Duodenal mucosa (tissue), 2 donors: Measurements from ENCODE around the gene LRRC8B.

Source experiments
- H3K27ac ChIP-seq: one replicate; pipeline ENCODE4 v1.7.0; 2013; ENCODE audit warnings: low read depth, low read length
- H3K27me3 ChIP-seq, 2 donors: one replicate each; pipeline ENCODE4 v1.7.0; 2013; ENCODE audit warnings: low read length in 2 of 2, control low read depth in 1 of 2; ENCODE audit not compliant: insufficient read depth in 2 of 2, control insufficient read depth in 1 of 2
- H3K36me3 ChIP-seq, 2 donors: one replicate each; pipeline ENCODE4 v1.7.0; 2013; ENCODE audit warnings: low read length in 2 of 2, control low read depth in 1 of 2; ENCODE audit not compliant: insufficient read depth in 2 of 2, control insufficient read depth in 1 of 2
- H3K4me1 ChIP-seq, 2 donors: one replicate each; pipeline ENCODE4 v1.7.0; 2013; ENCODE audit warnings: low read length in 2 of 2, control low read depth in 1 of 2; ENCODE audit not compliant: insufficient read depth in 2 of 2, control insufficient read depth in 1 of 2
- H3K4me3 ChIP-seq, 2 donors: one replicate each; pipeline ENCODE4 v1.7.0; 2013; ENCODE audit warnings: low read length in 2 of 2, low read depth in 1 of 2
- H3K9ac ChIP-seq, 2 donors: one replicate each; pipeline ENCODE4 v1.7.0; 2013; ENCODE audit warnings: low read length in 2 of 2, low read depth in 1 of 2
- H3K9me3 ChIP-seq, 2 donors: one replicate each; pipeline ENCODE4 v1.7.0; 2013; ENCODE audit warnings: low read length in 2 of 2, control low read depth in 1 of 2; ENCODE audit not compliant: control insufficient read depth in 1 of 2

The LRRC8B gene

DNA sequence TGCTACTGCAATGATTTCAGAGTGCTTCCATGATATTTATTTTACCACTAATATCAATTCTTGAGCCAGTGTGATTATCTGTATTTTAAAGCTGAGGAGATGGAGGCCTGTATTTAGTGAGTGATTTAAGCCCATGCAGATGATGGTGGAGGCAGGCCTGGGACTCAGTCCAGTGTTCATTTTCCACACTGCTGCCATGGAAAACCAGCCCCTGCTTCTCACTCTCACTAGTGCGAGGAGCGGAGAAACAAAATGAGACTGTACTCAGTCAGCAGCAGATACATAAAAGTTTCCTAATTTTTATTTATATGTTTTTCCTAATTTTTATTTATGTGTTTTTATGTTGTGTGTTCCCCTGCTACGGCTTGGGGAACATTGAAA is 32.8 kb downstream of the LRRC8B start:
- no peaks in the 10 kb centered on the region for H3K9me3 ChIP-seq
- H3K27me3 ChIP-seq, result no peaks in the 10 kb centered on the region
- H3K9ac ChIP-seq, result no peak overlapping the region
- peaks cover 2 to 27% of the 10 kb centered on the region in 2 donors for H3K4me1 ChIP-seq
- H3K4me3 ChIP-seq, result no peak overlapping the region
- peaks cover 0 to 3% of the 10 kb centered on the region in 2 donors for H3K36me3 ChIP-seq
- H3K27ac ChIP-seq, result no peak overlapping the region

DNA sequence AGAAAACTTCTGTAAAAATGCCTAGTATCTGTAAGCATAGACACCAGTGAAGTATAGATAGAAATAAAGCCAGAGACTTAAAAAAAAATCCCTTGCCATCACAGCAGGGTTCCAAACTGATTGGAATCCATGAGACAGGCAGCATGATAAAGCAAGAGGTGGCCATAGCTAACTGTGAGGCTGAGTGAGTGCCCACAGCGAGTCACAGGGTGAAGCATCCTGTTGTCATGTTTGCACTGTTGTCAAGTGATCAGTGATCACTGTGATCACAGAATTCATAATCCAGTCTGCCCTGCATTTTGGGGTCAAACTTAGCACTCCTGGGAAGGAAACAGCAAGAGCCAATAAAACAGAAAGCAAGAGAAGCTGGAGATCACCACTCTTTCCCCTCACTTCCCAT is 33.3 kb downstream of the LRRC8B start:
- Histone ChIP-seq H3K27ac (no peak overlapping the region), H3K4me1 (peaks cover 0 to 25% of the 10 kb centered on the region in 2 donors), H3K36me3 (peaks cover 0 to 3% of the 10 kb centered on the region in 2 donors), H3K4me3 (no peak overlapping the region), H3K9ac (no peak overlapping the region), H3K27me3 (no peaks in the 10 kb centered on the region), H3K9me3 (no peaks in the 10 kb centered on the region)

DNA sequence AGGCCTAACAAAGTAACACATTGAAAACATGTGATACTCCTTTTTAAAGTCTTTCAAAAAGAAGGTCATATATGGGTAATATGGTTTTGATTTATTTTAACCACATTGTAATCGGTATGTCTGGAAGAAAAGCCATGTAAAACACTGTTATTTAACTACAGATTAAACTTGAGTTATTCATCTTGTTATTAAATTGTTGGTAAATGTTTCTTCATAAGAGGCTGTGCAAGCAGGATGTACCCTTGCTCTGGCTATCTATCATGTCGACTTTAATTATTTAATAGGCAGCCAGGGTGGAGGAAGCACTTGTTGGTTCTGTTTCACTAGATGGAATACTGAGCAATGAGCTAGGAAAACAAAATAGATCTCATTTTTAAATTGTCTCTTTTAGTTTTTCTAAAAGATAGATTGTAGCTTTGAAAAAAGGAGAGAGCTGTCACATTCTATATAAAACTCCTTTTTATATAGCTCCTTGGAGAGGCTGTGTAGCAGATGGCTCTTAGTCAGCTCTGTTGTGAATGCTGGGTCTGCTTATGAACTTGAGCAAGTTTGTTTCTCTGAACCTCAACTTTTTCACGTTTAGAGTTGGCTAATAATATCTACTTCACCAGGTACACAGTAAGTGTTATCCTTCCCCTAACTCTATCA is 39.5 kb downstream of the LRRC8B start:
- Histone ChIP-seq H3K9me3 (no peaks in the 10 kb centered on the region), H3K4me3 (no peak overlapping the region), H3K27ac (no peak overlapping the region), H3K9ac (no peak overlapping the region), H3K27me3 (no peaks in the 10 kb centered on the region), H3K4me1 (peaks cover 0 to 30% of the 10 kb centered on the region in 2 donors), H3K36me3 (peaks cover 0 to 3% of the 10 kb centered on the region in 2 donors)

DNA sequence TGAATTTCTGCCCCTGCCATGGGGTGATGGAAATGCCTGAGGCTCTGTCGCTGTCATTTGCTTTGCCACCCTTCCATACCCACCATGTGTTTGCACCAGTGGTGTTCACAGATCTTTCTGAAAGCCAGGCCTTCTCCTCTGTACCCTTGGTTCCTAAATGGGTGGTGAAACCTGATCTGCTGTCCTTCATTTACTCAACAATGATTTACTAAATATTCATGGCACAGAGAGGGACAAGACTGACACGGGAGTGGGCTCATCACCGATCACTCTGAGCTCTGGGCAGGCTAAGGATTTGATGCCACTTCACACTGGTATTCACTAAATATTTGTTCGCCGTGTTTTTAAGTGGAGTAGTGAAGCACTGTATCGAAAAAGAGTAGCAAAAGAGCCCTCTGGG is 40.9 kb downstream of the LRRC8B start:
- Histone ChIP-seq H3K4me1 (peaks cover 0 to 30% of the 10 kb centered on the region in 2 donors), H3K36me3 (no peaks in the 10 kb centered on the region), H3K27ac (no peak overlapping the region), H3K27me3 (no peaks in the 10 kb centered on the region), H3K4me3 (no peak overlapping the region), H3K9ac (no peak overlapping the region), H3K9me3 (no peaks in the 10 kb centered on the region)

DNA sequence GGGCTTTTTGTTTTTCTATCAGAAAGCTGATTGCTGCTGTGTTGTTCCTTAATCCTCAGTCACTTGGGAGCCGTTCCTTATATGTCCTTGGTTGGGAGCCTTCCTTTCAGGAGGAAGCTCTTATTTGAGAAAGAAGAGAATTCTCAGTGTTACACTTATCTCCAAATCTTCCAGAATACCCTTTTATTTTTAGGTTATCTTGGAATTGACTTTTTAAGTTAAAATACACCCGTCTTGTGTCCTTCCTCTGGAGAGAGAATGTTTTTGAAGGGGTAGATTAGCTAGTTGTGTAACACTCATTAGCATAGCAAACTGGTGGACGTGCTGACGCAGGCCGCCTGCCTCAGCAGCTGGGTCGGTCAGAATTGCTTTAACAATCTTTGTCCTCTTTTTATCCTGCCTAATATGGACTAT is 42.1 kb downstream of the LRRC8B start:
- peak overlapping the region; percentile 59 for H3K27ac ChIP-seq
- no peaks in the 10 kb centered on the region for H3K27me3 ChIP-seq
- H3K36me3 ChIP-seq, result no peaks in the 10 kb centered on the region
- peak overlapping the region in 1 of 2 donors; percentile 21 for H3K9ac ChIP-seq
- no peaks in the 10 kb centered on the region for H3K9me3 ChIP-seq
- no peak overlapping the region for H3K4me3 ChIP-seq
- H3K4me1 ChIP-seq, result peaks cover 0 to 30% of the 10 kb centered on the region in 2 donors

DNA sequence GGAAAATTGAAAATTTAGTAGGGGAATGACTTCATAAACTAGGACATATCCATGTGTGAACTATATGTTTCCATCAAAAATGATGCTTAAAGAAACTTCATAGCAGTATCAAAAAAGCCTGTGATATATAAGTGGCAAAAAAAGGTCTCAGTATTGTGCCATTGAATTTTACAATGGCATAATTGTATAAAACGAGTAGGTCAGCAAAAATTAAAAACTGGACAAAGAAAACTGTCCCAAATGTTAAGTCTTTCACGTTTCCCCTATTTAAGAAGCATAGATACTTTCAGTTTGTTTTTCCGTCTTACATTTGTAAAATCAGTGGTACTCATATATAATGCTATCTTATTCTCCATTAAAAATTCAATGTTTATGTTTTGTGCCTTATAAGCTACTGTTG is 43.2 kb downstream of the LRRC8B start:
- Histone ChIP-seq H3K4me3 (no peak overlapping the region), H3K27me3 (no peaks in the 10 kb centered on the region), H3K27ac (no peak overlapping the region), H3K9me3 (no peaks in the 10 kb centered on the region), H3K36me3 (no peaks in the 10 kb centered on the region), H3K4me1 (peaks cover 0 to 30% of the 10 kb centered on the region in 2 donors), H3K9ac (no peak overlapping the region)

DNA sequence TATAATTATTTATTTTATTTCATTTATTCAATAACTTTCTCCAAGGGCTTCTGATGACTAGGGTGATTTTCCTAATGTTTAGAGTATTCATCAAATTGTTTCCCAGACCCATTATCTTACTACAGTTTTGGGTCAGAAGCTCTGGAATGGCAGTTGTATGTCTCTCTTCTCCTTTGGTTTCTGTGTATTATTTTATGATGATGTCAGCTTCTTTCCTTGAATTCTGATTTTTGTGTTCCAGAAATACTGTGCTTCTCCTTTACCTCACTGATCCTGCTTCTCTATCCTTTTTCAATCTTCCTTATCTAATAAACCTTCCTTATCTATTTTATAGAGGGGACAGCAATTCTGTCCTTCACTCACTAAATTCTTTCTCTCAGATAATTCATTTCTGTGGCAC is 48.8 kb downstream of the LRRC8B start:
- peaks cover 6 to 8% of the 10 kb centered on the region in 2 donors for H3K4me1 ChIP-seq
- no peaks in the 10 kb centered on the region for H3K36me3 ChIP-seq
- no peak overlapping the region for H3K4me3 ChIP-seq
- H3K9me3 ChIP-seq, result no peaks in the 10 kb centered on the region
- H3K27me3 ChIP-seq, result no peaks in the 10 kb centered on the region
- H3K9ac ChIP-seq, result no peak overlapping the region
- H3K27ac ChIP-seq, result no peak overlapping the region

DNA sequence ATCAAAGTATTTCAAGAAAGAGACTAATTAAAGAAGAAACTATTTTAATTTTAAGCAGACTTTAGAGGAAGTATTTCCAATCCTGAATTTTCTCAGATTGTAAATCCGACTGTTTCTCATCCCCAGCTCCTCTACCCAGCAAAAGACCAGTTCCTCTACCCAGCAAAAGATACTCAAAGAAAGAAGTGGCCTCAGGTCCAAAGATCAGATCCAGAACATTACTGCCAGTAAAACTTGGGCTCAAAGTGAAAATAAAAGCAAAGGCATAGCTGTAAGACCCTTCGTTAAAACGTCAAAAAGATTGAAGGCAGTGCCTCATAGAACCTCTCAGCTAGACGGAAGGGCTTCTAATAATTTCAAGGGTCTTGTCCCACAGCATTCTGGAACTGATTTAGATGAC is 50.0 kb downstream of the LRRC8B start:
- no peak overlapping the region for H3K27ac ChIP-seq

DNA sequence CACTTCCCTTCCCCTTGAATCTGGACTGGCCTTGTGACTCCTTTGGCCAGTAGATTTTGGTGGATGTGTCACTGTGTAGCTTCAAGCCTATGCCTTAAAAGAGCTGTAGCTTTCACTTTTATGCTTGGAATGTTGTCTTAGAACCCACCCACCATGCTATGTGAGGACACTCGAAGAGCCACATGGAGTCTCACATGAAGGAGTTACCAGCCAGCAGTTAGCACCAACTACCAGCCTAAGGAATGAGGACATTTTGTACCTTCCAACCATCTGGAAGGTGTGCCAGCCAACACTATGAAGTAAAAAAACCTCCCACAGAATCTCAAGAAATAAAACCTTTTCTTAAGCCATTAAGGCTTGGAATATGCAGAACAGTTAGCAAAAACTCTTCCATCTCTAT is 50.6 kb downstream of the LRRC8B start:
- Histone ChIP-seq H3K9me3 (no peaks in the 10 kb centered on the region), H3K4me1 (peaks cover 6 to 8% of the 10 kb centered on the region in 2 donors), H3K27ac (no peak overlapping the region), H3K9ac (no peak overlapping the region), H3K27me3 (no peaks in the 10 kb centered on the region), H3K36me3 (peaks cover under 1 to 6% of the 10 kb centered on the region in 2 donors), H3K4me3 (no peak overlapping the region)

More for the DNA sequence above, 50.0 kb downstream of the LRRC8B start:
- Histone ChIP-seq H3K9me3 (no peaks in the 10 kb centered on the region), H3K27me3 (no peaks in the 10 kb centered on the region), H3K9ac (no peak overlapping the region), H3K4me1 (peaks cover 6 to 8% of the 10 kb centered on the region in 2 donors), H3K4me3 (peak overlapping the region; percentile 21 to 41), H3K36me3 (peaks cover 0 to under 1% of the 10 kb centered on the region in 2 donors)

DNA sequence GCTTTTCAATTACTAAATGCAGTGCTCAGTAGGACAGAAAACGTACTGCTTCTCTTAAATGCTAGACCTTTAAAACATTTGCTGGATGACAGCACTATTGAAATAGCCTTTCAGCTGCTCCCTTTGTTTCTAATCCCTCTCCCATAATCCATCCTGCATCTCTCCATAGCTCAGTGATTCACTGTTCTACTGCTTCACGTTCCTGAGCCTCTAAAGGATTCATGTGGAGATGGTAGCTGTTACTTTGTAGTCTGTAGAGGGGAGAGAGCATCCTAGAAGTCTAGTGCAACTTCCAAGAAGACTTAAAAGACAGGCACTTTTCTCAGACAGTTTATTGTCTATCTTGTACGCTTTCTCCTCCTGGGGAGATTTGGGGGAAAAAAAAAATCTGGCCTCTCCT is 51.4 kb downstream of the LRRC8B start:
- Histone ChIP-seq H3K27me3 (no peaks in the 10 kb centered on the region), H3K4me1 (peaks cover 6 to 8% of the 10 kb centered on the region in 2 donors), H3K27ac (no peak overlapping the region), H3K36me3 (peaks cover 8 to 9% of the 10 kb centered on the region in 2 donors), H3K9me3 (no peaks in the 10 kb centered on the region), H3K9ac (no peak overlapping the region), H3K4me3 (no peak overlapping the region)
